Esophagus squamous epithelium (tissue), 4 donors: ENCODE results near the gene SFMBT2.

ENCODE experiments used
- CTCF ChIP-seq, 6 experiments: fragments of 450-650 bp in 4 of 6; fragments of 200-600 bp in 2 of 6; sonication (generic) in 2 of 6; IDR thresholded peaks; one replicate each; pipeline ENCODE4 v1.5.1; 2016 to 2019; ENCODE audit warnings: antibody characterized with exemption in 6 of 6, mild to moderate bottlenecking in 4 of 6, moderate library complexity in 4 of 6
- POLR2A ChIP-seq, 4 donors: fragments of 450-650 bp; IDR thresholded peaks; one replicate each; pipeline ENCODE4 v1.6.1; 2017; ENCODE audit warnings: antibody characterized with exemption in 4 of 4, mild to moderate bottlenecking in 4 of 4, moderate library complexity in 3 of 4

GRCh38 chr10:7135188-7135587, 275.6 kb downstream of the SFMBT2 start:
- no peak for TF ChIP-seq POLR2A (IDR thresholded peaks at IDR 0.05)
- TF ChIP-seq CTCF (IDR thresholded peaks at IDR 0.05), result no peak
